GM23338 (cell line): Measurements from ENCODE around the gene THSD4. TPM values are rescaled to one million over a fixed set of nuclear protein-coding genes. Genes with fewer than 3 reads are reported as not detected.
A peak's percentile ranks its signal among the peaks of the same experiment; 100 is the strongest.

ENCODE experiments used
- ATAC-seq: fragments of 200-7000 bp; cut with Tn5 transposase; 3 replicates; pipeline ENCODE4 v1.9.1; 2020
- DNase-seq: peaks from one replicate; pipeline ENCODE4 v3.0.0-alpha.2; 2015; ENCODE audit warnings: low spot score
- H2AFZ ChIP-seq: fragments of 200-600 bp; sonication (generic); 2 replicates; pipeline ENCODE4 v1.8.0; 2016; ENCODE audit warnings: antibody characterized with exemption, mild to moderate bottlenecking, moderate library complexity
- H3F3A ChIP-seq: fragments of 200-600 bp; sonication (generic); replicated peaks from 2 replicates; pipeline ENCODE4 v1.8.0; 2017; ENCODE audit warnings: antibody characterized with exemption, mixed run types, low read depth
- H3K27ac ChIP-seq: fragments of 200-600 bp; sonication (generic); 2 replicates; pipeline ENCODE4 v1.6.1; 2016; ENCODE audit warnings: low read depth
- H3K27me3 ChIP-seq: fragments of 200-600 bp; sonication (generic); 2 replicates; pipeline ENCODE4 v1.8.0; 2016; ENCODE audit warnings: mild to moderate bottlenecking, mixed run types, moderate library complexity; ENCODE audit not compliant: insufficient read depth
- H3K36me3 ChIP-seq: fragments of 200-600 bp; sonication (generic); 2 replicates; pipeline ENCODE4 v1.8.0; 2016; ENCODE audit warnings: mild to moderate bottlenecking; ENCODE audit not compliant: insufficient read depth
- H3K4me1 ChIP-seq: fragments of 200-600 bp; sonication (generic); 2 replicates; pipeline ENCODE4 v1.8.0; 2016; ENCODE audit warnings: mild to moderate bottlenecking, moderate library complexity; ENCODE audit not compliant: insufficient read depth
- H3K4me2 ChIP-seq: fragments of 200-600 bp; sonication (generic); 2 replicates; pipeline ENCODE4 v1.7.1; 2017; ENCODE audit warnings: mixed run types
- H3K4me3 ChIP-seq: fragments of 200-600 bp; sonication (generic); 2 replicates; pipeline ENCODE4 v1.6.1; 2016; ENCODE audit warnings: mixed run types
- H3K79me2 ChIP-seq: fragments of 200-600 bp; sonication (generic); replicated peaks from 2 replicates; pipeline ENCODE4 v1.8.0; 2017; ENCODE audit warnings: mild to moderate bottlenecking; ENCODE audit not compliant: insufficient read depth
- H3K9me2 ChIP-seq: fragments of 200-600 bp; sonication (generic); 2 replicates; pipeline ENCODE4 v1.8.0; 2017; ENCODE audit not compliant: insufficient read depth
- H4K20me1 ChIP-seq: fragments of 200-600 bp; sonication (generic); replicated peaks from 2 replicates; pipeline ENCODE4 v1.8.0; 2017; ENCODE audit warnings: mild to moderate bottlenecking; ENCODE audit not compliant: insufficient read depth
- H3K27ac Mint-ChIP-seq: 2 replicates; pipeline ENCODE4 v1.8.0; 2020; ENCODE audit warnings: inconsistent platforms, mild to moderate bottlenecking, moderate library complexity, mixed read lengths
- H3K27me3 Mint-ChIP-seq: 3 replicates; pipeline ENCODE4 v1.8.0; 2022; ENCODE audit warnings: low read depth, mild to moderate bottlenecking, moderate library complexity, mixed read lengths, inconsistent platforms; ENCODE audit not compliant: insufficient read depth, poor library complexity
- H3K36me3 Mint-ChIP-seq: 3 replicates; pipeline ENCODE4 v1.8.0; 2021; ENCODE audit warnings: low read depth, mild to moderate bottlenecking, inconsistent platforms, moderate library complexity, mixed read lengths
- H3K4me1 Mint-ChIP-seq: 3 replicates; pipeline ENCODE4 v1.8.0; 2020; ENCODE audit warnings: mild to moderate bottlenecking, inconsistent platforms, mixed read lengths
- H3K4me3 Mint-ChIP-seq: 3 replicates; pipeline ENCODE4 v1.8.0; 2021; ENCODE audit warnings: moderate library complexity, mild to moderate bottlenecking, inconsistent platforms, mixed read lengths
- H3K9me3 Mint-ChIP-seq: 3 replicates; pipeline ENCODE4 v1.8.0; 2020; ENCODE audit warnings: moderate library complexity, mild to moderate bottlenecking, inconsistent platforms, mixed read lengths
- CREB1 ChIP-seq: fragments of 250-450 bp; sonication (Bioruptor Pico); IDR thresholded peaks from 2 replicates; pipeline ENCODE4 v1.5.0; 2020; ENCODE audit warnings: low read depth, mild to moderate bottlenecking, moderate library complexity
- CTCF ChIP-seq, 2 experiments: fragments of 200-600 bp in 1 of 2; sonication (generic) in 1 of 2; conservative IDR thresholded peaks; 2 replicates each; pipeline versions ENCODE4 v1.5.1 to v1.6.1; 2016 to 2017; ENCODE audit warnings: antibody characterized with exemption in 2 of 2, low read depth in 2 of 2, mild to moderate bottlenecking in 2 of 2, moderate library complexity in 1 of 2
- EZH2phosphoT487 ChIP-seq: fragments of 200-600 bp; sonication (generic); IDR thresholded peaks from one replicate; pipeline ENCODE4 v1.8.1; 2018; ENCODE audit warnings: antibody characterized with exemption; ENCODE audit not compliant: unreplicated experiment
- JUNB ChIP-seq: IDR thresholded peaks from one replicate; pipeline ENCODE4 v1.6.1; 2016; ENCODE audit warnings: antibody characterized with exemption; ENCODE audit not compliant: unreplicated experiment
- POLR2AphosphoS5 ChIP-seq: IDR thresholded peaks from 2 replicates; pipeline ENCODE4 v1.6.1; 2016; ENCODE audit warnings: antibody characterized with exemption, low read depth
- STAT1 ChIP-seq: IDR thresholded peaks from one replicate; pipeline ENCODE4 v1.6.1; 2016; ENCODE audit warnings: antibody characterized with exemption; ENCODE audit not compliant: unreplicated experiment
- ZNF331 ChIP-seq: fragments of 250-450 bp; sonication (Bioruptor Pico); IDR thresholded peaks from 2 replicates; pipeline ENCODE4 v1.5.0; 2020; ENCODE audit warnings: low read depth, mild to moderate bottlenecking, moderate library complexity
- ZNF462 ChIP-seq: fragments of 250-450 bp; sonication (Bioruptor Pico); IDR thresholded peaks from 2 replicates; pipeline ENCODE4 v1.5.0; 2020; ENCODE audit warnings: mild to moderate bottlenecking, moderate library complexity
- polyA plus RNA-seq: library from polyadenylated mRNA; unstranded; fragments of >200 nt; fragmentation: Nextera tagmentation; extraction: Ambion mirVana; gene quantifications from 2 replicates; pipeline ENCODE4 v1.2.1, GENCODE V29; 2016
- total RNA-seq: library from RNA; depleted of rRNA; stranded (reverse); fragments of >200 nt; shearing (Covaris generic); gene quantifications from 2 replicates; pipeline ENCODE4 v1.2.3, GENCODE V29; 2014

THSD4 gene
- total and polyA plus RNA-seq, 2 experiments from 2014 or later, result 2.0 to 7.4 TPM

- peaks cover 44% of the 10 kb centered on the region for H3K4me1 Mint-ChIP-seq
- no peaks in the 10 kb centered on the region for H3K36me3 ChIP-seq
- peaks cover 9% of the 10 kb centered on the region for H3K27me3 Mint-ChIP-seq
- peaks cover 4% of the 10 kb centered on the region for H3K9me2 ChIP-seq
- H3F3A ChIP-seq, result no peaks in the 10 kb centered on the region
- TF ChIP-seq ZNF331 (no peak), POLR2AphosphoS5 (no peak), JUNB (no peak), CREB1 (CRISPR knock-in tag) (no peak), EZH2phosphoT487 (no peak), ZNF462 (no peak), CTCF (conservative IDR thresholded peaks at IDR 0.05; ENCODE audit: low read depth in 2 of 2) (no peak), STAT1 (no peak)
- DNase-seq (peak; percentile 65), ATAC-seq (peak; percentile 87)
- H3K36me3 Mint-ChIP-seq, result peaks cover 14% of the 10 kb centered on the region
- H3K79me2 ChIP-seq, result no peaks in the 10 kb centered on the region
- peak overlapping the region; percentile 32; the same call in 1 of the 3 replicates for H3K4me3 Mint-ChIP-seq
- H3K4me3 ChIP-seq, result no peak overlapping the region
- H3K9me3 Mint-ChIP-seq, result peaks cover 3% of the 10 kb centered on the region; the same call in 1 of the 3 replicates
- H3K4me2 ChIP-seq, result peak overlapping the region; percentile 33
- no peaks in the 10 kb centered on the region for H3K27me3 ChIP-seq
- peak overlapping the region; percentile 96 for H3K27ac Mint-ChIP-seq
- H4K20me1 ChIP-seq, result no peaks in the 10 kb centered on the region
- H3K4me1 ChIP-seq, result peaks cover 27% of the 10 kb centered on the region
- no peak overlapping the region for H2AFZ ChIP-seq
- H3K27ac ChIP-seq, result peak overlapping the region; percentile 92
Observed at GRCh38 chr15:71362987-71363968, 248.0 kb downstream of the THSD4 start.
